HAP-1 (cell line): ENCODE data around the gene TMEM134.
A peak's percentile ranks its signal among the peaks of the same experiment; 100 is the strongest.
"Not testable (repeated sequence)": the region's sequence is repeated elsewhere in the genome, so short reads cannot be mapped to it uniquely, and the experiment has no call there.

ENCODE experiments used
- DNase-seq, 2 experiments: peaks; one replicate each; pipeline ENCODE4 v3.0.0-alpha.2; 2016 to 2020; ENCODE audit warnings: low spot score in 2 of 2
- H3K27me3 ChIP-seq: fragments of 250-450 bp; sonication (Bioruptor Pico); 2 replicates; pipeline ENCODE4 v1.5.1; 2020; ENCODE audit warnings: low read depth, mild to moderate bottlenecking, moderate library complexity
- H3K36me3 ChIP-seq: fragments of 250-450 bp; sonication (Bioruptor Pico); replicated peaks from 2 replicates; pipeline ENCODE4 v1.5.1; 2020; ENCODE audit warnings: mild to moderate bottlenecking
- H3K4me1 ChIP-seq: fragments of 250-450 bp; sonication (Bioruptor Pico); 2 replicates; pipeline ENCODE4 v1.5.1; 2020; ENCODE audit warnings: mild to moderate bottlenecking
- H3K4me3 ChIP-seq: fragments of 250-450 bp; sonication (Bioruptor Pico); 2 replicates; pipeline ENCODE4 v1.5.1; 2020; ENCODE audit warnings: mild to moderate bottlenecking, moderate library complexity
- H3K9me3 ChIP-seq: fragments of 250-450 bp; sonication (Bioruptor Pico); 2 replicates; pipeline ENCODE4 v1.5.1; 2020; ENCODE audit warnings: mild to moderate bottlenecking, moderate library complexity
- in situ Hi-C: fragments of 300-500 bp; cut with MboI; formaldehyde crosslinking; loops from 3 replicates; pipeline ENCODE4 v1.14.3; 2020; ENCODE audit warnings: low sequenced_read_pairs, inconsistent platforms, mixed read lengths

The TMEM134 gene

DNA sequence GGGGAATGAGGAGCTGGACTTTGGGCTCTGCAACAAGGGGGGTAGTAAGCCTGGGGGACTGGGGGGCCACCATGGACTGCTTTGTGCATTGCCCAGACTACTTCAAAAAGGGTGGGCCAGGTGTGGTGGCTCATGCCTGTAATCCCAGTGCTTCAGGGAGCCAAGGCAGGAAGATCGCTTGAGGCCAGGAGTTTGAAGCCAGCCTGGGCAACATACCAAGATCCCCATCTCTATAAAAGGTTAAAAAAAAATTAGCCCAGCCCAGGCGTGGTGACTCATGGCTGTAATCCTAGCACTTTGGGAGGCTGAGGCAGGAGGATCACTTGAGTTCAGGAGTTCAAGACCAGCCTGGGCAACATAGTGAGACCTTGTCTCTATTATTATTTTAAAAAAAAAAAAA is 3.5 kb downstream of the TMEM134 start:
- Histone ChIP-seq H3K4me1 (peaks cover 10% of the 10 kb centered on the region), H3K4me3 (peak overlapping the region; percentile 66)
- H3K27me3 ChIP-seq, DNase-seq, H3K9me3 ChIP-seq, H3K36me3 ChIP-seq, in situ Hi-C loops: not testable (repeated sequence)

GRCh38 chr11:67465189-67465510 is 3.9 kb downstream of the TMEM134 start:
- in situ Hi-C loops = no loop called here
- no peaks in the 10 kb centered on the region for H3K27me3 ChIP-seq
- H3K4me3 ChIP-seq = peak overlapping the region; percentile 66
- no peak for DNase-seq
- H3K9me3 ChIP-seq = no peaks in the 10 kb centered on the region
- H3K36me3 ChIP-seq = no peaks in the 10 kb centered on the region
- peaks cover 10% of the 10 kb centered on the region for H3K4me1 ChIP-seq

- in situ Hi-C loops = no loop called here
Observed at GRCh38 chr11:67464411-67465188, 4.5 kb downstream of the TMEM134 start.

GRCh38 chr11:67463680-67464410 is 5.2 kb downstream of the TMEM134 start:
- Histone ChIP-seq H3K9me3 (no peaks in the 10 kb centered on the region), H3K36me3 (no peaks in the 10 kb centered on the region), H3K4me1 (peaks cover 5% of the 10 kb centered on the region), H3K27me3 (no peaks in the 10 kb centered on the region), H3K4me3 (peak overlapping the region; percentile 66)
- in situ Hi-C loops = no loop called here
- DNase-seq = no peak

More at GRCh38 chr11:67464411-67465188, 4.5 kb downstream of the TMEM134 start:
- no peaks in the 10 kb centered on the region for H3K27me3 ChIP-seq
- H3K4me3 ChIP-seq = peak overlapping the region; percentile 66
- no peaks in the 10 kb centered on the region for H3K36me3 ChIP-seq
- H3K9me3 ChIP-seq = no peaks in the 10 kb centered on the region
- H3K4me1 ChIP-seq = peaks cover 9% of the 10 kb centered on the region
- DNase-seq = peak; percentile 81 to 96

GRCh38 chr11:67463186-67463585 is 5.9 kb downstream of the TMEM134 start:
- Histone ChIP-seq H3K4me1 (peaks cover 5% of the 10 kb centered on the region), H3K27me3 (no peaks in the 10 kb centered on the region), H3K36me3 (no peaks in the 10 kb centered on the region), H3K9me3 (no peaks in the 10 kb centered on the region), H3K4me3 (no peak overlapping the region)
- DNase-seq = no peak
- in situ Hi-C loops = no loop called here

GRCh38 chr11:67458266-67458665 is 10.8 kb downstream of the TMEM134 start:
- H3K4me3 ChIP-seq = no peak overlapping the region
- H3K36me3 ChIP-seq = no peaks in the 10 kb centered on the region
- H3K4me1 ChIP-seq = no peaks in the 10 kb centered on the region
- no peaks in the 10 kb centered on the region for H3K9me3 ChIP-seq
- H3K27me3 ChIP-seq = no peaks in the 10 kb centered on the region
- in situ Hi-C loops = no loop called here
- no peak for DNase-seq

GRCh38 chr11:67457453-67457852 is 11.6 kb downstream of the TMEM134 start:
- Histone ChIP-seq H3K9me3 (no peaks in the 10 kb centered on the region), H3K4me1 (no peaks in the 10 kb centered on the region), H3K4me3 (no peak overlapping the region), H3K27me3 (no peaks in the 10 kb centered on the region), H3K36me3 (no peaks in the 10 kb centered on the region)
- in situ Hi-C loops = no loop called here
- no peak for DNase-seq

DNA sequence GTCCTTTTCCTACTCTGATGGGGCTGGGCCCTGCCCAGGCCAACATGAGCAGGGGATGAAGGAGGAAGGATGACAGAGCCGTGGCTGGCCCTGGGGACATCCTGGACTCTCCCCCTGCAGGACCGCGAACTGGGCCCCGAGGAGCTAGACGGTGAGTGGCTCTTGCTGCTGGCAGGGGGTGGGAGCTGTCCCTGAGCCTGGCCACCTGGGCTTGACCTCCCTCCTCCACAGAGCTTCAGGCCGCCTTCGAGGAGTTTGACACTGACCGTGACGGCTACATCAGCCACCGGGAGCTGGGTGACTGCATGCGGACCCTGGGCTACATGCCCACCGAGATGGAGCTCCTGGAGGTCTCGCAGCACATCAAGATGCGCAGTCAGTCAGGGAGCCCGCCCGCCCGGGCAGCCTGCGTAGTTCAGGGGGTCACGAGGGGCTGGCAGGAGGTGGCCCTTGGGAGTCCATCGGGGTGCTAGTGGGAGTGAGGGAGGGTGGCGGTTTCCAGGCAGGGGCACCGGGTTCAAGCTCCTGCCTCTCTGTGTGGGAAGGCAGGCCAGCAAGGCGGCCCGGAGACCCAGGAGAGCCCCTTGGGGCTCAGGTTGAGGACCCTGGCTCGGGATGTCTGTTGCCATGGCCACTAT is 12.9 kb downstream of the TMEM134 start:
- H3K9me3 ChIP-seq = no peaks in the 10 kb centered on the region
- H3K4me3 ChIP-seq = no peak overlapping the region
- no peaks in the 10 kb centered on the region for H3K4me1 ChIP-seq
- no peaks in the 10 kb centered on the region for H3K36me3 ChIP-seq
- no peaks in the 10 kb centered on the region for H3K27me3 ChIP-seq
- in situ Hi-C loops = no loop called here
- DNase-seq = no peak

DNA sequence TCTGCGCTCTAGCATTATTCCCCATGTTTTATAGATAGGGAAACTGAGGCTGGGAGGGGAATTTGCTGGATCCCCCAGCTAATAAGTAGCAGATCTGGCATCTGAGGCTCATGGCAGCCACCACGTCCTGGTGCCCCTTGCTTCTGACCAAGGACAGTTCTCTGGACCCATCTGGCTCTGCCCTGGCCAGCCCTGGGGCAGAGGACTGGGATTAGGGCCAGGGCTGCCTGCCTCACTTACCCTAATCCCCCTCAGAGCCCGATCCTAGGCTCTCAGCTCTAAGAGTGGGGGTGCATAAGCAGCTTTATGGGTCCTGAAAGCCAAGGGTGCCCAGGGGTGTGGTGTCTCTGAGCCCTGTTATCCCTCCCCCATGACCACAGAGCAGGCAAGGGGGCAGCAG is 14.0 kb downstream of the TMEM134 start, which contains the start of gene CABP4:
Gene CABP4 (plus strand): TSS at position 301 of the 400 bp plus-strand sequence. CDS start 70 bp downstream, at position 371.
- no peak for DNase-seq
- H3K9me3 ChIP-seq = no peaks in the 10 kb centered on the region
- H3K36me3 ChIP-seq = no peaks in the 10 kb centered on the region
- in situ Hi-C loops = no loop called here
- H3K4me1 ChIP-seq = no peaks in the 10 kb centered on the region
- no peak within 1 kb of the TSS for H3K4me3 ChIP-seq
- no peaks in the 10 kb centered on the region for H3K27me3 ChIP-seq

- no peaks in the 10 kb centered on the region for H3K36me3 ChIP-seq
- no peaks in the 10 kb centered on the region for H3K27me3 ChIP-seq
- in situ Hi-C loops = no loop called here
- no peak overlapping the region for H3K4me3 ChIP-seq
- H3K4me1 ChIP-seq = no peaks in the 10 kb centered on the region
- no peak for DNase-seq
- no peaks in the 10 kb centered on the region for H3K9me3 ChIP-seq
Observed at GRCh38 chr11:67453816-67454732, 15.0 kb downstream of the TMEM134 start.

DNA sequence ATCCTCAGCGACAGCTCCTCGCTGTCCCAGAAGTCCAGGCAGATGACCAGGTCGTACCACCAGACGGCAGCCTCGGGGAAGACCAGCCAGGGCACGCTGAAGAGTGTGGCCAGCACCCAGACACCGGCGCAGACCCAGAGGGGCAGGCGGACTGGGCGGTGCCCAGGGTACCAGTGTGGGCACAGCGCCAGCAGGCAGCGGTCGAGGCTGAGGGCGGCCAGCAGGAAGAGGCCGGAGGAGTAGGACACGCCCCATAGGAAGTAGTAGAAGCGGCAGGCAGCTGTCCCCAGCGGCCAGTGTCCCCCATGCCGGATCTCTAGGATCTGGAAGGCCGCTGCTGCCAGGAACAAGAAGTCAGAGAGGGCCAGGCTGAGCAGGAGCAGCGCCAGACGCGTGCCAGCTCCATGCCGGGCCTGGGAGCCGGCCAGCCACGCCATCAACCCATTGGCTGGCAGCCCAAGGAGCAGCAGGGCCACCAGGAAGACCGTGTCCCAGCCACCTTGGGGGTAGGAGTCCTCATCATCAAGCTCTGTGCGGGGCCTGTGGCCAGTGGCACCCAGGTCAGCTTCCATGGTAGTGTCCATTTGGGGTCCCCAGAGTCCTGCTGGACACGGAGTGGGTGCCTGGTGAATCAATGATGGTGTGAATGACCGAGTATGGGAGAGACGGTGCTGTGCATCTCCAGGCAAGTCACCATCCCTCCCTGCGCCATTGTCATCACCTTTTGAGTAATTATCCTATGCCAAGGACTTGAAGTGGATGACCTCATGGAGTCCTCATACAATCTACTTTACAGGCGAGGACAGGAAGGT is 16.7 kb downstream of the TMEM134 start, which contains the start of gene GPR152:
Gene GPR152 (minus strand): TSS at position 589 of the 812 bp plus-strand sequence. CDS start 5 bp downstream, at position 584.
- no peaks in the 10 kb centered on the region for H3K27me3 ChIP-seq
- in situ Hi-C loops = no loop called here
- no peaks in the 10 kb centered on the region for H3K36me3 ChIP-seq
- DNase-seq = no peak
- H3K9me3 ChIP-seq = no peaks in the 10 kb centered on the region
- H3K4me3 ChIP-seq = no peak within 1 kb of the TSS
- no peaks in the 10 kb centered on the region for H3K4me1 ChIP-seq

- in situ Hi-C loops = no loop called here
Observed at GRCh38 chr11:67451658-67451976, 17.4 kb downstream of the TMEM134 start.

More at GRCh38 chr11:67451658-67451976, 17.4 kb downstream of the TMEM134 start:
- Histone ChIP-seq H3K27me3 (no peaks in the 10 kb centered on the region), H3K9me3 (no peaks in the 10 kb centered on the region), H3K4me3 (no peak overlapping the region), H3K36me3 (no peaks in the 10 kb centered on the region), H3K4me1 (no peaks in the 10 kb centered on the region)
- DNase-seq = no peak
